Fibroblast of mammary gland (primary cell): Measurements from ENCODE around the gene ARMC12.
"Not testable (repeated sequence)": the region's sequence is repeated elsewhere in the genome, so short reads cannot be mapped to it uniquely, and the experiment has no call there.

Experiments
- DNase-seq: peaks from one replicate; pipeline ENCODE4 v3.0.0-alpha.2; 2010; ENCODE audit warnings: low read depth
- H3K4me3 ChIP-seq: 2 replicates; pipeline ENCODE4 v1.5.1; 2011; ENCODE audit warnings: low read depth, mild to moderate bottlenecking, low read length, moderate library complexity; ENCODE audit not compliant: control insufficient read depth
- TF ChIP-seq, protein P1 (sequence below): conservative IDR thresholded peaks from 2 replicates; pipeline ENCODE4 v1.5.1; 2011; ENCODE audit warnings: low read depth, low read length, inconsistent platforms; ENCODE audit not compliant: control insufficient read depth, insufficient read depth

The ARMC12 gene

DNA sequence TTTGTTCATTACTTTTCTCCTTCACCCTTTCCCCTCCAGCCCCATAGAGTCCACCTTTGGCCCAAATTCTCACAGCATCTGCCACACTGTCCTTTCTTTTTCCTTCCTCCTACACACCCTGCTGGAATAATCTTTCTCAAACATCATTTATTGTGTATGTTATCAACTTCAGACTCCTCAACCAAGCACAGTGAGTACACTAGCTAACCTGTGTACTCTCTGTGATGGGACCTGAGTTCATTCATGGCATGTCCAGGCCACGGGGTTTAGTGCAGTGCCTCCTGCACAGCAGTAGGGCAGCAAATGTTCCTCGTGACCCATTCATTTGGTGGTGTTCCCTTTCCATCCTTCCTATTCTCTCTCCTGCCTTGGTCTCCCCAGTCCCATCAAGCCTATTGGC, 7.1 kb upstream of the ARMC12 start:
- TF ChIP-seq, protein P1, sequence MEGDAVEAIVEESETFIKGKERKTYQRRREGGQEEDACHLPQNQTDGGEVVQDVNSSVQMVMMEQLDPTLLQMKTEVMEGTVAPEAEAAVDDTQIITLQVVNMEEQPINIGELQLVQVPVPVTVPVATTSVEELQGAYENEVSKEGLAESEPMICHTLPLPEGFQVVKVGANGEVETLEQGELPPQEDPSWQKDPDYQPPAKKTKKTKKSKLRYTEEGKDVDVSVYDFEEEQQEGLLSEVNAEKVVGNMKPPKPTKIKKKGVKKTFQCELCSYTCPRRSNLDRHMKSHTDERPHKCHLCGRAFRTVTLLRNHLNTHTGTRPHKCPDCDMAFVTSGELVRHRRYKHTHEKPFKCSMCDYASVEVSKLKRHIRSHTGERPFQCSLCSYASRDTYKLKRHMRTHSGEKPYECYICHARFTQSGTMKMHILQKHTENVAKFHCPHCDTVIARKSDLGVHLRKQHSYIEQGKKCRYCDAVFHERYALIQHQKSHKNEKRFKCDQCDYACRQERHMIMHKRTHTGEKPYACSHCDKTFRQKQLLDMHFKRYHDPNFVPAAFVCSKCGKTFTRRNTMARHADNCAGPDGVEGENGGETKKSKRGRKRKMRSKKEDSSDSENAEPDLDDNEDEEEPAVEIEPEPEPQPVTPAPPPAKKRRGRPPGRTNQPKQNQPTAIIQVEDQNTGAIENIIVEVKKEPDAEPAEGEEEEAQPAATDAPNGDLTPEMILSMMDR: no peak
- no peak overlapping the region for H3K4me3 ChIP-seq
- DNase-seq: no peak

DNA sequence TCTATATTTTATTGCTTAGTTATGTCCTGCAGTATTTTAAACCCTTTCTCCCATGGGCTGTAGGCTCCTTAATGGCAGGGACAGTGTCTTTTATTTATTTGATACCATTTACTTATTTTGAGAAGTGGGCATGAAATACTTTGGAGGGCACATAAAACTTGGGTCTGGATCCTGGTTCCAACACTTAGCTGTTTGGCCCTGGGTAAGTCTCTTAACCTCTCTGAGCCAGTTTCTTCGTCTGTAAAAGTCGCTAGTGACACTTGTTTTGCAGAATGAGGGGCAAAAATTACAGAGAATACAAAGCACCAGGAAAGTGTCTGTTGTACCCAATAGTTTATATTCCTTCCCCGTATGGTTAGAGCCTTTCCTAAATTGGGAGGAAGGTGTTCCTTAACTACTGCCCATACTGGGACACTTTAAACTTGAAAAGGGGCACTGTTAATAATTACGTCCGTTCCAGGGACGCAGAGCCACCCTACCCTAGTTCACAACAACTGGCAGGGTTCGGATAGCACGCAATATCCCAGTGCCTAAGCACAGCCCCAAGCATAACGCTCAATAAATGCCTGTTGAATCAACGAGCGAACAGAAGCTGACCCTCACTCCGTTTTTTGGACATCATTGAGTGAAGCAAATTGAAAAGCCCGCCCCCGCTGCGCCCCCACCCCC, 6.0 kb upstream of the ARMC12 start:
- DNase-seq: no peak
- H3K4me3 ChIP-seq: peak overlapping the region; percentile 19
- TF ChIP-seq, protein P1: no peak

DNA sequence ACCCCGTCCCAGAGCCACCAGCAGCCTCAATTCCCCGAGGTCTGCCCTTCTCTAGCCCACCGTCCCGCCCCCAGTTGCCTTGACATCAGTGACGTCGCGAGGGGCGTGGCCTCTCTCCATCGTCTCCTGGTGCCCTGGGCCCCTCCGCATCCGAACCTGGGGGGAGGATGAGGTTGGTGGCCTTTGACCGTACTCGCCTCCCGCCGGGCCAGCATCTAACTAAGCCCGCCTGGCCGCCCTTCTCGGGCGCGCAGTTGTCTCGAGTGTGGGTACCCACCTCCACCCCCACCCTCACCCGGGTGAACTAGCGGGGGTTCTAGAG, 5.5 kb upstream of the ARMC12 start:
- TF ChIP-seq, protein P1: no peak
- H3K4me3 ChIP-seq: peak overlapping the region; percentile 48
- peak; percentile 91 for DNase-seq

- TF ChIP-seq, protein P1: no peak
Measured at GRCh38 chr6:35731736-35732532, 4.9 kb upstream of the ARMC12 start.

DNA sequence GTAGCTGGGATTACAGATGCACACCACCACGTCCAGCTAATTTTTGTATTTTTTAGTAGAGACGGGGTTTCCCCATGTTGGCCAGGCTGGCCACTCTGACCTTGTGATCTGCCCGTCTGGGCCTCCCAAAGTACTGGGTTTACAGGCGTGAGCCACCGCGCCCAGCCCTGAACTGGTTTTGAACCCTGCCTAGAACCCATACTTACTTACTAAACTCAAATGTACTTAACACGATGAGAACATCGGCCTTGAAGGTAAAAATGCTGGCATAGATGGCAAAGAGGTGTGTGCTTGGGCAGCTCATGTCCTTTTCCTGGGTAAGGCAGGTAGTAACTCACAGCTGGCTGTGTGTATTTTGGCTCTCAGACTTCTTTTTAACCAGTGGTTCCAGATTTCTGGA, 3.2 kb upstream of the ARMC12 start:
- H3K4me3 ChIP-seq: no peak overlapping the region
- TF ChIP-seq, protein P1: no peak
- no peak for DNase-seq

More at GRCh38 chr6:35731736-35732532, 4.9 kb upstream of the ARMC12 start:
- DNase-seq: peak; percentile 99
- H3K4me3 ChIP-seq: peak overlapping the region; percentile 48

DNA sequence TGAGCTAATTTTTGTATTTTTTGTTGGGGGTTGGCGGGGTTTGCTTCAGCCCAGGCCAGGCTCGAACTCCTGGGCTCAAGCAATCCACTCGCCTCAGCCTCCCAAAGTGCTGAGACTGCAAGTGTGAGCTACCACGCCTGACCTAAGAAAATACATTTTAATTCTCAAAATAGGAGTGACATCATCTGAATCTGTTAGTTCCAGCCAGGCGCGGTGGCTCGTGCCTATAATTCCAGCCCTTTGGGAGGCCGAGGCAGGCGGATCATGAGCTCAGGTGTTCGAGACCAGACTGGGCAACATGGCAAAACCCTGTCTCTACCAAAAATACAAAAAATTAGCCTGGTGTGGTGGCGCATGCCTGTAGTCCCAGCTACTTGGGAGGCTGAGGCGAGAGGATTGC, 2.5 kb upstream of the ARMC12 start:
- not testable (repeated sequence) for H3K4me3 ChIP-seq, DNase-seq

- TF ChIP-seq, protein P1: no peak
- no peak overlapping the region for H3K4me3 ChIP-seq
- DNase-seq: no peak
Measured at GRCh38 chr6:35735452-35735851, 1.4 kb upstream of the ARMC12 start.
